ENCODE results near the gene TSPEAR. TPM values are rescaled to one million over a fixed set of nuclear protein-coding genes. Genes with fewer than 3 reads are reported as not detected.
A peak's percentile ranks its signal among the peaks of the same experiment; 100 is the strongest.

The TSPEAR gene
- total and polyA plus RNA-seq, 2 of the 13 experiments (the other 11 are each of a cell fraction or from before 2014, with no cell fraction given), result 0.07 to 0.32 TPM

GRCh38 chr21:44514746-44515358 is 196.5 kb downstream of the TSPEAR start:
- BruUV-seq (replicated peaks), result no TSS peak
- Histone ChIP-seq H3K9me3 (ENCODE audit: low read length) (no peaks in the 10 kb centered on the region), H4K20me1 (ENCODE audit: insufficient read depth, low read length) (no peaks in the 10 kb centered on the region), H3K9ac (ENCODE audit: insufficient read depth, low read depth, low read length) (no peak overlapping the region), H3K4me3 (replicated peaks in 1 of 3; ENCODE audit: insufficient read depth in 1 of 3, low read depth in 2 of 3, low read length in 3 of 3) (no peak overlapping the region), H3K4me2 (ENCODE audit: low read depth, low read length) (peak overlapping the region; percentile 44), H3K36me3 (replicated peaks in 1 of 2; ENCODE audit: control insufficient read depth in 1 of 2, insufficient read depth in 2 of 2, low read length in 2 of 2) (peaks cover 7 to 10% of the 10 kb centered on the region in 2 experiments; a peak in 4 of 5 replicates), H3K79me2 (ENCODE audit: insufficient read depth, low read length) (no peaks in the 10 kb centered on the region), H3K27ac (ENCODE audit: extremely low read length, insufficient read depth, low read length) (no peak overlapping the region), H3K4me1 (ENCODE audit: insufficient read depth, low read length) (peaks cover 62% of the 10 kb centered on the region), H2AFZ (ENCODE audit: low read length) (no peak overlapping the region), H3K27me3 (ENCODE audit: control insufficient read depth in 1 of 2, insufficient read depth in 2 of 2, low read length in 2 of 2) (no peaks in the 10 kb centered on the region)
- POLR2A ChIA-PET, result interaction anchor here (1.2 to 3.8 kb wide), 3 partner anchors 9 to 399 kb away, joined by 4 to 49 read pairs (median 4); no protein-coding TSS in a partner anchor
- intact Hi-C loops (cut with micrococcal nuclease; ENCODE audit: unreplicated experiment) (loop anchor here (2.0 to 5.0 kb wide), 2 partner anchors 227 to 278 kb away; no protein-coding TSS in a partner anchor), in situ Hi-C loops (cut with HindIII; ENCODE audit: extremely low pct_ligation_motif_present, low pct_unique_long_range_greater_than_20kb) (no loop called here)
- peak; percentile 77 for DNase-seq (ENCODE audit: low spot score)
- 18% methylated on average over 7 of the region's 11 CpGs for WGBS (ENCODE audit: low lambda C conversion rate)
- CTCF ChIA-PET (ENCODE audit: low intra/inter-chr PET ratio, low total read pairs), result no interaction called here
- peak; percentile 77 for FAIRE-seq
- ATAC-seq, result peak; percentile 5; the same call in 2 of the 3 replicates
- TF ChIP-seq, protein P1, sequence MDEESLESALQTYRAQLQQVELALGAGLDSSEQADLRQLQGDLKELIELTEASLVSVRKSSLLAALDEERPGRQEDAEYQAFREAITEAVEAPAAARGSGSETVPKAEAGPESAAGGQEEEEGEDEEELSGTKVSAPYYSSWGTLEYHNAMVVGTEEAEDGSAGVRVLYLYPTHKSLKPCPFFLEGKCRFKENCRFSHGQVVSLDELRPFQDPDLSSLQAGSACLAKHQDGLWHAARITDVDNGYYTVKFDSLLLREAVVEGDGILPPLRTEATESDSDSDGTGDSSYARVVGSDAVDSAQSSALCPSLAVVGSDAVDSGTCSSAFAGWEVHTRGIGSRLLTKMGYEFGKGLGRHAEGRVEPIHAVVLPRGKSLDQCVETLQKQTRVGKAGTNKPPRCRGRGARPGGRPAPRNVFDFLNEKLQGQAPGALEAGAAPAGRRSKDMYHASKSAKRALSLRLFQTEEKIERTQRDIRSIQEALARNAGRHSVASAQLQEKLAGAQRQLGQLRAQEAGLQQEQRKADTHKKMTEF (CRISPR knock-in tag; IDR thresholded peaks at IDR 0.05), result peak; percentile 36; the same call in 1 of the 2 replicates
- TF ChIP-seq KLF16 (CRISPR knock-in tag; IDR thresholded peaks at IDR 0.05) (peak in 1 of 2 experiments; percentile 51; a peak in 1 of 4 replicates), CEBPG (CRISPR knock-in tag; IDR thresholded peaks at IDR 0.05) (peak; percentile 70), GATAD2A (CRISPR knock-in tag; IDR thresholded peaks at IDR 0.05) (peak; percentile 81), TBX2 (CRISPR knock-in tag; IDR thresholded peaks at IDR 0.05; ENCODE audit: borderline replicate concordance) (peak; percentile 45; the same call in 1 of the 2 replicates), ETV6 (CRISPR knock-in tag; conservative IDR thresholded peaks at IDR 0.05) (no peak), MED1 (CRISPR knock-in tag; IDR thresholded peaks at IDR 0.05) (0 out of 2 replicates have a peak, but pooled peaks have one; percentile 14), FOXJ3 (CRISPR knock-in tag; IDR thresholded peaks at IDR 0.05; ENCODE audit: borderline replicate concordance) (0 out of 2 replicates have a peak, but pooled peaks have one; percentile 36), SOX6 (IDR thresholded peaks at IDR 0.05) (no peak), SOX6 (CRISPR knock-in tag; IDR thresholded peaks at IDR 0.05) (peak; percentile 76; the same call in 1 of the 2 replicates), FOSL2 (CRISPR knock-in tag; IDR thresholded peaks at IDR 0.05) (0 out of 2 replicates have a peak, but pooled peaks have one; percentile 10), AGO1 (IDR thresholded peaks at IDR 0.05; ENCODE audit: low read depth, low read length, poor library complexity, severe bottlenecking) (no peak), ATF4 (CRISPR knock-in tag; IDR thresholded peaks at IDR 0.05) (0 out of 4 replicates have a peak, but pooled peaks of 1 of the 2 experiments have one; percentile 18), MYPOP (CRISPR knock-in tag; IDR thresholded peaks at IDR 0.05) (peak; percentile 47; the same call in 1 of the 2 replicates), BCL6 (CRISPR knock-in tag; IDR thresholded peaks at IDR 0.05) (peak; percentile 91)
- TF ChIP-seq, protein P2, sequence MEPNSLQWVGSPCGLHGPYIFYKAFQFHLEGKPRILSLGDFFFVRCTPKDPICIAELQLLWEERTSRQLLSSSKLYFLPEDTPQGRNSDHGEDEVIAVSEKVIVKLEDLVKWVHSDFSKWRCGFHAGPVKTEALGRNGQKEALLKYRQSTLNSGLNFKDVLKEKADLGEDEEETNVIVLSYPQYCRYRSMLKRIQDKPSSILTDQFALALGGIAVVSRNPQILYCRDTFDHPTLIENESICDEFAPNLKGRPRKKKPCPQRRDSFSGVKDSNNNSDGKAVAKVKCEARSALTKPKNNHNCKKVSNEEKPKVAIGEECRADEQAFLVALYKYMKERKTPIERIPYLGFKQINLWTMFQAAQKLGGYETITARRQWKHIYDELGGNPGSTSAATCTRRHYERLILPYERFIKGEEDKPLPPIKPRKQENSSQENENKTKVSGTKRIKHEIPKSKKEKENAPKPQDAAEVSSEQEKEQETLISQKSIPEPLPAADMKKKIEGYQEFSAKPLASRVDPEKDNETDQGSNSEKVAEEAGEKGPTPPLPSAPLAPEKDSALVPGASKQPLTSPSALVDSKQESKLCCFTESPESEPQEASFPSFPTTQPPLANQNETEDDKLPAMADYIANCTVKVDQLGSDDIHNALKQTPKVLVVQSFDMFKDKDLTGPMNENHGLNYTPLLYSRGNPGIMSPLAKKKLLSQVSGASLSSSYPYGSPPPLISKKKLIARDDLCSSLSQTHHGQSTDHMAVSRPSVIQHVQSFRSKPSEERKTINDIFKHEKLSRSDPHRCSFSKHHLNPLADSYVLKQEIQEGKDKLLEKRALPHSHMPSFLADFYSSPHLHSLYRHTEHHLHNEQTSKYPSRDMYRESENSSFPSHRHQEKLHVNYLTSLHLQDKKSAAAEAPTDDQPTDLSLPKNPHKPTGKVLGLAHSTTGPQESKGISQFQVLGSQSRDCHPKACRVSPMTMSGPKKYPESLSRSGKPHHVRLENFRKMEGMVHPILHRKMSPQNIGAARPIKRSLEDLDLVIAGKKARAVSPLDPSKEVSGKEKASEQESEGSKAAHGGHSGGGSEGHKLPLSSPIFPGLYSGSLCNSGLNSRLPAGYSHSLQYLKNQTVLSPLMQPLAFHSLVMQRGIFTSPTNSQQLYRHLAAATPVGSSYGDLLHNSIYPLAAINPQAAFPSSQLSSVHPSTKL (CRISPR knock-in tag; IDR thresholded peaks at IDR 0.05), result peak; percentile 48
